ENCODE results near the gene OCLN.
A peak's percentile ranks its signal among the peaks of the same experiment; 100 is the strongest.
"Not testable (repeated sequence)": the region's sequence is repeated elsewhere in the genome, so short reads cannot be mapped to it uniquely, and the experiment has no call there.

OCLN gene, protein sequence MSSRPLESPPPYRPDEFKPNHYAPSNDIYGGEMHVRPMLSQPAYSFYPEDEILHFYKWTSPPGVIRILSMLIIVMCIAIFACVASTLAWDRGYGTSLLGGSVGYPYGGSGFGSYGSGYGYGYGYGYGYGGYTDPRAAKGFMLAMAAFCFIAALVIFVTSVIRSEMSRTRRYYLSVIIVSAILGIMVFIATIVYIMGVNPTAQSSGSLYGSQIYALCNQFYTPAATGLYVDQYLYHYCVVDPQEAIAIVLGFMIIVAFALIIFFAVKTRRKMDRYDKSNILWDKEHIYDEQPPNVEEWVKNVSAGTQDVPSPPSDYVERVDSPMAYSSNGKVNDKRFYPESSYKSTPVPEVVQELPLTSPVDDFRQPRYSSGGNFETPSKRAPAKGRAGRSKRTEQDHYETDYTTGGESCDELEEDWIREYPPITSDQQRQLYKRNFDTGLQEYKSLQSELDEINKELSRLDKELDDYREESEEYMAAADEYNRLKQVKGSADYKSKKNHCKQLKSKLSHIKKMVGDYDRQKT

DNA sequence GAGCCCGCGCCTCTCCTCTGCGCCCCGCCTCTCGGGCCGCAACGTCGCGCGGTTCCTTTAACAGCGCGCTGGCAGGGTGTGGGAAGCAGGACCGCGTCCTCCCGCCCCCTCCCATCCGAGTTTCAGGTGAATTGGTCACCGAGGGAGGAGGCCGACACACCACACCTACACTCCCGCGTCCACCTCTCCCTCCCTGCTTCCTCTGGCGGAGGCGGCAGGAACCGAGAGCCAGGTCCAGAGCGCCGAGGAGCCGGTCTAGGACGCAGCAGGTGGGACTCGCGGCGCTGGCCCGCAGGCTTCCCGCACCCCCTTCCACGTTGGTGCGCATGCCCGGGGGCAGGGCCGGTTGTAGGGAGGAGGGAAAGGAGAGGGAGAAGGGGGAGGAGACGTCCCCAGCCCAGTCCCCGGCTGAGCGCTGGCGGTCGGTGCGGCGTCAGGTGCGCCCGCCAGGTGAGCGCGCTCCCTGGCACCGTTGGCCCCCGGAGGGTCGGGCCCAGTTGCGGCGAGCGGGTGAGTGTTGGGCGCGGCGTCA is at the start of gene OCLN:
Gene OCLN, plus strand, starts transcription at position 400 of the 532 bp plus-strand sequence. CDS start 11,455 bp downstream, outside the sequence.
- no peak for DNase-seq (ENCODE audit: low read depth)

DNA sequence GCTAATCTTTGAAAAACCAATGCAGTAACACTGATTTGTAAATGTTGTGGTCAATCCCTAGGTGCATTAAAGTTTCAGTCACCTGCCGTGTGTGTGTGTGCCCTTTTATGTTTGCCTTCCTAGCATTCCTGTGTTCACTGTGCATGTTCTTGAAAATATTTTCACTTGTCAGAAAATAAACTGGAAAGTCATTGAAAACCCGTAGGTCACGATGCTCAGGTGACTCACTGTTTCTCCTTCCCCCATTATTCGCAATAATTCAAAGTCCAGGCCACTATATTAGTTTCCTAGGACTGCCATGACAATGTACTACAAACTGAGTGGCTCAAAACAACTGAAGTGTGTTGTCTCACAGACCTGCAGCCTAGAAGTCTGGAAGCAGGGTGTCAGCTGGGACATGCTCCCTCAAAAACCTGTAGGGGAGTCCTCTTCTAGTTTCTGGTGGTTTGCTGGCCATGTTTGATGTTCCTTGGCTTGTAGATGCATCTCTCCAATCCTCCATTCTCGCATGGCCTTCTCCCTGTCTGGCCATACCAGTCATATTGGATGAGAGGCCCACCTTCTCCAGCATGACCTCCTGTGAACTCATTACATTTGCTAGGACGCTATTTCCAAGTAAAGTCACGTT is 48.3 kb upstream of the OCLN start:
- DNase-seq (ENCODE audit: low read depth): no peak

DNA sequence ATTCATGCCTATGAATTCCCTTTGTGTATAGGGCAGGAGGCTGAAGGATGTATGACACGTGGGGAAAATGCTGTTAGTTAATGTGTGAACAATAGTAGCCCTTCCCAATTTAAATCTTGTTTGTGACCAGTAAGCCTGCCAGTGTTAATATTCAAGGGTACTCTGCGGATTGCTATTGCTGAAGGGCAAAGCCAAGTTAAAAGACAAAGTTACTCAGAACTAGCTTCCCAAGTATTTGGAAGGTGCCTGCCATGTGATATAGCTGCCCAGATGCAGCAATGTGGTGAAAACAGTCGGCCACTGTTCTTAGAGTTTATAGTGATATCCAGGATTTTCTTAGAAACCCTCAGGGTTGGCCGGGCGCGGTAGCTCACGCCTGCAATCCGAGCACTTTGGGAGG is 43.1 kb upstream of the OCLN start:
- no peak for DNase-seq (ENCODE audit: low read depth)

DNA sequence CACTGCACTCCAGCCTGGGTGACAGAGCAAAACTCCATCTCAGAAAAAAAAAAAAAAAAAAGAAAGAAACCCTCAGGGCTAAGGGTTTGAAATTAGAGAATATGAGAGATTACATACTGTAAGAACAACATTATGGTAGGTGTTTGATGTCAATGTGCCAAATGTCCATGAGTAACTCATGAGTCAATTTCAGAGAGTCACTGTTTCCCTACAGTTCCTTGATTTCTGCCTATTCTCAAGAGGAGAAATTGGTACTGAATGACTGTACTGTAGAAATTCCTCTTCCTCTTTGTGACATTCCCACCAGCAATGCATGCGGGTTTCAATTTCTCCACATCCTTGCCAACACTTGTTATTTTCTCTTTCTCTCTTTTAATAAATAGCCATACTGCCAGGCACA is 42.5 kb upstream of the OCLN start:
- DNase-seq (ENCODE audit: low read depth): peak; percentile 49

DNA sequence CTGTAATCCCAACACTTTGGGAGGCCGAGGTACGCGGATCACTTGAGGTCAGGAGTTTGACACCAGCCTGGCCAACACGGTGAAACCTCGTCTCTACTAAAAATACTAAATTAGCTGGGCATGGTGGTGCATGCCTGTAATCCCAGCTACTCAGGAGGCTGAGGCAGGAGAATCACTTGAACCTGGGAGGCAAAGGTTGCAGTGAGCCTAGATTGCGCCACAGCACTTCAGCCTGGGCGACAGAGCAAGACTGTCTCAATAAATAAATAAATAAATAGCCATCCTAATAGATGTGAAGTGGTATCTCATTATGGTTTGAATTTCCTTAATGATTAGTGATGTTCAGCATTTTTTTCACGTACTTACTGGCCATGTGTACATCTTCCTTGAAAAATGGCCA is 42.1 kb upstream of the OCLN start:
- not testable (repeated sequence) for DNase-seq (ENCODE audit: low read depth)

DNA sequence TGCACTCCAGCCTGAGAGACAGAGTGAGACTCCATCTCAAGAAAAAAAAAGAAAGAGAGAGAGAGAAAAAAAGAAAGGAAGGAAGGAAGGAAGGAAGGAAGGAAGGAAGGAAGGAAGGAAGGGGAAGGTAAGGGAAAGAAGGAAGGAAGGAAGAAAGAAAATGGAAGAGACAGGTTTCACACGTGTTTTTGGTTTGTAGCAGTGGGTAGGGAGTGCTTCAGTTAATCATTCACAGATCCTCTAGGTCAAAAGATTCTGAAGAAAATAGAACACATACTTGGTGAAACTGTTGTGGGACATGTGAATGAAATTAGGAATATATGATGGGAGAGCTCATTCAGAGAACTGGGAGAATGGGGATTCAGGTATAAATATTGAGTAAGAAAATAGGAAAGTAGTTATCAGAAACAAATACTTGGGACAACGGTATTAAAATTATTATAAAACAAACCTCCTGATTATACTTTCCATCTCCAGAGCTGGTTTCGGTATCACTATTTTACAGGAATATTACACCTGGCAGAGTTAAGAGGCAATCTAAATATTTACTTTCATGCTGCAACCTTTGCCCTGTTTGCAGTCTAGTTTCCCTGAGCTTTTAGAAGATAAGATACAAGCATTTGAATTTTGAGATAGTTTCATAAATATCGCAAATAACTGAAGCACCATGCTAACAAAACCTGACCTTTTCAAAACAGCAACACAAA is 40.5 kb upstream of the OCLN start:
- no peak for DNase-seq (ENCODE audit: low read depth)

DNA sequence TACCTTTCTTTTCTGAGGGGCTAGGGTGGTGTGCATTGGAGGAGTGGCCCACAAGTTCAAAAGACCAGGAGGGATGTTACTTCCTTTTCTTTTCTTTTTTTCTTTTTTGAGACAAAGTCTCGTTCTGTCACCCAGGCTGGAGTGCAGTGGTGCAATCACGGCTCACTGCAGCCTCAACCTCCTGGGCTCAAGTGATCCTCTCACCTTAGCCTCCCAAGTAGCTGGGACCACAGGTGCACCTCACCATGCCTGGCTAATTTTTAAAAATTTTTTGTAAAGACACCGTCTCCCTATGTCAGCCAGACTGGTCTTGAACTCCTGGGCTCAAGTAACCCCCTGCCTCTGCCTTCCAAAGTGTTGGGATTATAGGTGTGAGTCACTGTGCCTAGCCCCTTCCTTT is 39.1 kb upstream of the OCLN start:
- DNase-seq (ENCODE audit: low read depth): not testable (repeated sequence)

DNA sequence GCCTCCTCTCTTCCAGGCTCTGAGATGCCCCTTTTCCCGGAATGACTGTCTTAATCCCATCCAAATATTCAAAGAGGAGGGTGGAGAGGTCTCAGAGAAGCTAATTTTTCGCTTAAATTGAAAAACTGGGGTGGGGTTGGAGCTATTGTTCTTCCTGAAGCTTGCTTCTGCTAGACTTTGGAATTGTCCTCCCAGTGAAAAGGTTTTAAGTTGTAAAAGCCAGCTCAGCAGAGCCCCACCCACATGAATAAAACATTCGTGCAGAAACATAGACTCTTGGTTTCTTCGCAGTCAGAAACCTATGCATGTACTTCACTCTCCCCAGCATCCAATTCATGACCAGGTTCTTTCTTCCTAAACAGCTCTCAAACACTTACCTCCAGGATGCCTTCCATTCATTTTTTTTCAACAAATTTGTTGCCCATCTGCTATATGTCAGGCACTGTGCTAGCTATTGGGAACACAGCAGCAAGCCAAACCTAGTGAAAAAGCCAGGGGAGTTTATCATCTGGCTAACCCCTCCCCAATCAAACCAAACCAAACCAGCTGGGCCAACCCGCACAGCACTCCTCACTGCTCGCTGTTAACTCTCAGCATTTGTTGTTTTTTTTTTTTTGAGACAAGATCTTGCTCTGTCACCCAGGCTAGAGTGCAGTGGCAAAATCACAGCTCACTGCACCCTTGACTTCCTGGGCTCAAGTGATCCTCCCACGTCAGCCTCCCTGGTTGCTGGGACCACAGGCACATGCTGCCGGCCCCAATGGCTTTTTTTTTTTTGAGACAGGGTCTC is 37.9 kb upstream of the OCLN start:
- DNase-seq (ENCODE audit: low read depth): no peak

DNA sequence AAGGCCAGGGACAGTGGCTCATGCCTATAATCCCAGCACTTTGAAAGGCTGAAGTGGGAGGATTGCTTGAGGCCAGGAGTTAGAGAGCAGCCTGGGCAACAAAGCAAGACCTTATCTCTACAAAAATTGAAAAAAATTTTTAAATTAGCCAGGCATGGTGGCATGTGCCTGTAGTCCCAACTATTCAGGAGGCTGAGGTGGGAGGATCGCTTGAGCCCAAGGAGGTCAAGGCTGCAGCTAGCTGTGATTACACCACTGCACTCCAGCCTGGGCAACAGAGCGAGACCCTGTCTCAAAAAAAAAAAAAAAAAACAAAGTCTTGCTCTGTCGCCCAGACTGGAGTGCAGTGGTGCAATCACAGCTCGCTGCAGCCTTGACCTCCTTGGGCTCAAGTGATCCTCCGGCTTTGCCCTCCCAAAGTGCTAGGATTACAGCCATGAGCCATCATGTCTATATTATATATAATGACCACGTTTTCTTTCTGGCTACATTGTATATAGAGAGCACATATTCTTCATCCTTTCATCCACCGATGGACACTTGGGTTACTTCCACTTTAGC is 37.1 kb upstream of the OCLN start:
- not testable (repeated sequence) for DNase-seq (ENCODE audit: low read depth)

DNA sequence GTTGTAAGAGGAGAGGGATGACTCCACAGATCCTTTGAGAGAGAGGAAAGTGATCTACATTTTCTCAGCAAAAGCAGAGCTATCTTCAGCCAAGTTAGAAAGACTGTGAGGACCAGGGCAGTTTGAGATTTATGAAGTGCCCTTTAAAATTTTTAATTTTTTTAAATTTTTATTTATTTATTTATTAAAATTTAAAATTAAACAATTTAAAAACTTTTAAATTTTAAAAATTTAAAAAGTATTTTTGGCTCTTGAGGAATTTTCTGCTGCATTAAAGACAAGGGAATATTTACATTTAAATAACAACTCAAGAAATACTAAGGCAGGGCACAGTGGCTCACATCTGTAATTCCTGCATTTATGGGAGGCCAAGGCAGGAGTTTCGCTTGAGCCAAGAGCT is 30.4 kb upstream of the OCLN start:
- no peak for DNase-seq (ENCODE audit: low read depth)

DNA sequence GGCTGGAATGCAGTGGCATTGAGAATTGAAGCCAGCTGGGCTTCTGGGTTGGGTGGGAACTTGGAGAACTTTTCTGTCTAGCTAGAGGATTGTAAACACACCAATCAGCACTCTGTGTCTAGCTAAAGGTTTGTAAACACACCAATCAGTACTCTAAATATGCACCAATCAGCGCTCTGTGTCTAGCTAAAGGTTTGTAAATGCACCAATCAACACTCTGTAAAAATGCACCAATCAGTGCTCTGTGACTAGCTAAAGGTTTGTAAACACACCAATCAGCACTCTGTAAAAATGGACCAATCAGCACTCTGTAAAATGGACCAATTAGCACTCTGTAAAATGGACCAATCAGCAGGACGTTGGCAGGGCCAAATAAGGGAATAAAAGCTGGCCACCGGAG is 26.2 kb upstream of the OCLN start:
- DNase-seq (ENCODE audit: low read depth): not testable (repeated sequence)

DNA sequence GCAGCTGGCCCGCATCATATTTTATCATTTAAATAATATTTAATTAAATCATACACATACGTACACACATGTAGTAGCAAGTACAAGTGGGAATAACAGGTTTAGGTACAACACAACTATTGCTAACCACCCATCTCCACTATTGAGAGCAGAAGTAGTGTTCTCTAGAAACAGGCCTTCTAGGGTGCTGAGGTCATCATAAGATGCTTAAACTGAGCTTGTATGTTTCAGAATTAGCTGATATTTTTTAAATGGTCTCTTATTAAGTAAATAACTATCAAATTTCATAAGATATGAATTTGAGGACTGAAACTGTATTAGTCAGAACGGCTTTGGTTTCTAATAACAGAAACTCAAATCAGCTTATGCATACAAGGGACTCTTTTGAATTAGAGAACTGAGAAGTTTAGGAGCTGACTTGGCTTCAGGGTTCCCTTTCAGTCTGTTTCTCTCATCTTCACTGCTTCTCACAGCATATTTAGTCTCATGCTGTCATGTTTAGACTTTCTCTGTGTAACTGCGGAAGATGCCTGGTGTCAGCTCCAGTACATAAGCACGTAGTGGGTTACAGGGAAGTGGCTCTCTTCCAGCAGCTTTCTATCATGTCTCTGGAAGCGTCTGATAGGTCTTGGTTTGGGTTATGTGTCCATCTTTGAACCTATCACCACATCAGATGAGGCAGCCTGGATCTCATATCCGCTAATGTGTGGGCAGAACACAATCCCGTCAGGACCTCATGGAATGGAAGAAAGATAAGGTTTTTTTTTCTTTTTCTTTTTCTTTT is 25.0 kb upstream of the OCLN start:
- no peak for DNase-seq (ENCODE audit: low read depth)

DNA sequence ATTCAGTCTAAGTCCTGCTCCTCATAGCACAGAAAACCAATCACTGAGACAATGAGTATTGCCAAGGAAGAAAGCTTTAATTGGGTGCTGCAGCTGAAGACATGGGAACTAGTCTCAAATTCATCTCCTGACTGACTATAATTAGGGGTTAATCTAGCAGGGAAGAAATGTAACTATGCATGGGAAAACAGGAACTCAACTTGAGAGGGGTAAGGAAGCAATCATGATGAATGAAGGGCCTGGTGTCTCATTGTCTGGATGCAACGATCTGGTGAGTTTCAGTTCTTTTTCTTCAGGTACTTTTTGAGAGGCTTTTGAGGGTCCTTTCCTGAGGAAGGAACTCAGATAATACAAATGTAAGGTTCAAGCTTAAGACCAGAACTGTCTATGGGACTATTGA is 24.0 kb upstream of the OCLN start:
- DNase-seq (ENCODE audit: low read depth): no peak

DNA sequence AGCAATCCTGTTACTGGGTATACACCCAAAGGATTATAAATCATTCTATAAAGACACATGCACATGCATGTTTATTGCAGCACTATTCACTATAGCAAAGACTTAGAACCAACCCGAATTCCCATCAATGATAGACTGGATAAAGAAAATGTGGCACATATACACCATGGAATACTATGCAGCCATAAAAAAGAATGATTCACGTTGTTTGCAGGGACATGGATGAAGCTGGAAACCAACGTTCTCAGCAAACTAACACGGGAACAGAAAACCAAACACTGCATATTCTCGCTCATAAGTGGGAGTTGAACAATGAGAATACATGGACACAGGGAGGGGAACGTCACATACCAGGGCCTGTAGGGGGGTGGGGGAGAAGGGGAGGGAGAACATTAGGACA is 21.1 kb upstream of the OCLN start:
- not testable (repeated sequence) for DNase-seq (ENCODE audit: low read depth)

DNA sequence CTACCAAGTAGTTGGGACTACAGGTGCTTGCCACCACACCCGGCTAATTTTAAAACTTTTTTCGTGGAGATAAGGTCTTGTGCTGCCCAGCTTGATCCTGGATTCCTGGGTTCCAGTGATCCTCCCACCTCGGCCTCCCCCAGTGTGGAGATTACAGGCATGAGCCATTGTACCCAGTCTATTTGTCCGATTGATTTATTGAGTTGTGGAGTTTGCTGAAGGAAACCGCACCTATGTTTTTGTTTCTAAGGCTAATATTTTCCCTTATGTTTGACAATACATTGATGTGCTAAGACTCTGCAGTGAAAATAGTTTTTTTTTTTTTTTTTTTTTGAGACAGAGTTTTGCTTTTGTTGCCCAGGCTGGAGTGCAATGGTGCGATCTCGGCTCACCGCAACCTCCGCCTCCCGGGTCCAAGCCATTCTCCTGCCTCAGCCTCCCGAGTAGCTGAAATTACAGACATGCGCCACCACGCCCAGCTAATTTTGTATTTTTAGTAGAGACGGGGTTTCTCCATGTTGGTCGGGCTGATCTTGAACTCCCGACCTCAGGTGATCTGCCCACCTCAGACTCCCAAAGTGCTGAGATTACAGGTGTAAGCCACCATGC is 20.0 kb upstream of the OCLN start:
- not testable (repeated sequence) for DNase-seq (ENCODE audit: low read depth)

DNA sequence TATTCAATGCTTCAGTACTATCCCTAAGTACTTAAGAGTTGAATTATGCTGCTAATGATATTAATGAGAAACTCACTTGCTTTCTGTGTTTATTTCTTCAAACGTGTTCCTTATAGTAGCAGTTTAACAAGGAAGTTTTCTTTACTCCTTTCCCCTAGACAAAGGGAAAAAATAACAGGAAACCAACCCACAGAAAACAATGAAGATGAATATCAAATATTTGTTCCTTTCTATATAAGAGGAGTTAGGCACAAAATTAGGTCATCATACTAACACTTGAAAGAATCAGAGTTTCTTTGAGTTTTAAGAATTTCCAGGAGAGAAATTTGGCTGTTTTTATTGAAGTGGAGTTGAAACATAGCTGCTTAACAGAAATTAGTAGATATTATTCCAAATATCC is 15.4 kb upstream of the OCLN start:
- no peak for DNase-seq (ENCODE audit: low read depth)

DNA sequence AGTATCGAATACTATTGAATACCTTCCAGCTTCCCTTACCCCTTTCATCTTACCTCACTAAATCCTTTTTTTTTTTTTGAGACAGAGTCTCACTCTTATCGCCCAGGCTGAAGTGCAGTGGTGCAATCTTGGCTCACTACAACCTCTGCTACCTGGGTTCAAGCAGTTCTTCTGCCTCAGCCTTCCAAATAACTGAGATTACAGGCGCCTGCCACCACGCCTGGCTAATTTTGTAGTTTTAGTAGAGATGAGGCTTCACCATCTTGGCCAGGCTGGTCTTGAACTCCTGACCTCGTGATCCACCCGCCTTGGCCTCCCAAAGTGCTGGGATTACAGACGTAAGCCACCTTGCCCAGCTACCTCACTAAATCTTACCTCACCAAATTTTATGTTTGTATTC is 14.3 kb upstream of the OCLN start:
- DNase-seq (ENCODE audit: low read depth): not testable (repeated sequence)

DNA sequence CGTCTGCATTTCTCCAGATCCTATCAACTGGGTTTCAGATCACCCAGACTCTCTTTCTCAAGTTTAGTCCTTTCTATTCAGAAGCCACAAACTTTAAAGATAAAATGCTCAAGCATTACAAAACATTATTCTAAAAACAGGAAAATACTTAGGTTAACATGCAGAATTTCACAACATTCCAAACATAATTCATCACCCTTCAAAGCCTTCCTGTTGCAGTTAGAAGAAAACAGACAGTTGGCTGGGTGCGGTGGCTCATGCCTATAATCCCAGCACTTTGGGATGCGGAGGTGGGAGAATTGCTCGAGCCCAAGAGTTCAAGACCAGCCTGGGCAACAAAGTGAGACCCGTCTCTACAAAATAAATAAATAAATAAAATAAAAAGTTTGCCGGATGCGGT is 7.7 kb upstream of the OCLN start:
- DNase-seq (ENCODE audit: low read depth): no peak

DNA sequence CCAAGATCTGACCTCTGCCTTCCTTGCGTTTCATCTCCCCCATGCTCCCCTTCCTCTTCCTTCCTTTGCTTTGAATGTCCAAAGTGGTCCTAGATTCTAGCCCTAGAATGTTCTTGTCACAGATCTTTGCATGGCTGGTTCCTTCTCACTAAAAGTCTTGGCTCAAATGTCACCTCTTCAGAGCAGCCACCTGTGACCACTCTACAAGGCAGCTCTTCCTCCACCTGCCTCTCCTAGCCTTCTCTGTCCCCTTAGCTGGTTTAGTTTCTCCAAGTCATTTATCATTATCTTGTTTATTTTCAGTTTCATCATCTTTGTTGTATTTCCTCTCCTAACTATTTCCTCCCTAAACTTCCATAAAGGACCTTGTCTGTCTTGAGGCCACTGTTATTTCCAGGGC is 7.1 kb upstream of the OCLN start:
- DNase-seq (ENCODE audit: low read depth): no peak

DNA sequence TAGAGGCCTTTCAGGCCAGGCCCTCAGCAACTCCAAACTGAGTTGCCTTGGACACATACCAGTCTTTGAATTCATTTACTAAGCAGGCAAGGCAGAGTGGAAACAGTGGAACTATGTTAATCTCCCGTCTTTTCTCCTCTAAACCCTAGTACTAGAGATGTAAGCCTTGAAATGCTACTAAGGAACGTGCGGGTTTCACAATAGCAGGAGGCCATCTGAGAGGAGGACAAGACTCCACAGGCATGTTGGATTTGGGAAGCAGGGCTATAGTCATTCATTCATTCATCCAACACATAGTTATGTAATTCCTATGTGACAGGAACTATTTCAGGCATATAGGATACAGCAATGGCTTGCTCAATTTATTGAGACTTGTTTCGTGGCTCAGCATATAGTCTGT is 3.3 kb upstream of the OCLN start:
- DNase-seq (ENCODE audit: low read depth): no peak

Measured in HS-27A (cell line).